A673 (cell line): ENCODE data around the gene PDLIM4. TPM values are rescaled to one million over a fixed set of nuclear protein-coding genes. Genes with fewer than 3 reads are reported as not detected.

ENCODE experiments used
- BruUV-seq: library from RNA; stranded (reverse); fragments of 400-500 nt; replicated peaks from 2 replicates; lab custom pipeline; 2021; lab: Mats Ljungman, UMichigan
- CTCF ChIA-PET: fragments of 300-600 bp; sonication (Branson Sonifier 250); formaldehyde crosslinking; loops from one replicate; lab custom pipeline; 2022; ENCODE audit warnings: antibody characterized with exemption; lab: Charles Lee
- POLR2A ChIA-PET: fragments of 300-600 bp; sonication (Branson Sonifier 250); formaldehyde crosslinking; loops from one replicate; lab custom pipeline; 2022; ENCODE audit warnings: antibody characterized with exemption; ENCODE audit not compliant: low non-redundant PET; lab: Charles Lee
- DNase-seq: peaks from one replicate; pipeline ENCODE4 v3.0.0-alpha.2; 2015; ENCODE audit warnings: low spot score
- H3K27ac ChIP-seq: fragments of 200-600 bp; sonication (generic); 2 replicates; pipeline ENCODE4 v1.5.1; 2016; ENCODE audit warnings: mixed run types, low read depth, mild to moderate bottlenecking, mixed read lengths, antibody characterized with exemption, low read length; ENCODE audit not compliant: poor library complexity, severe bottlenecking
- H3K27me3 ChIP-seq: fragments of 200-600 bp; sonication (generic); replicated peaks from 2 replicates; pipeline ENCODE4 v1.6.1; 2017; ENCODE audit warnings: mixed run types, low read depth, mild to moderate bottlenecking, mixed read lengths, antibody characterized with exemption, low read length; ENCODE audit not compliant: insufficient read depth, poor library complexity
- H3K36me3 ChIP-seq: fragments of 200-600 bp; sonication (generic); 2 replicates; pipeline ENCODE4 v1.6.1; 2016; ENCODE audit warnings: mixed run types, mild to moderate bottlenecking, mixed read lengths, antibody characterized with exemption, low read length; ENCODE audit not compliant: insufficient read depth, poor library complexity, severe bottlenecking
- H3K4me1 ChIP-seq: fragments of 200-600 bp; sonication (generic); 2 replicates; pipeline ENCODE4 v1.6.1; 2017; ENCODE audit warnings: mixed run types, mild to moderate bottlenecking, mixed read lengths, antibody characterized with exemption, low read length; ENCODE audit not compliant: insufficient read depth, poor library complexity, severe bottlenecking
- H3K4me3 ChIP-seq: fragments of 200-600 bp; sonication (generic); 2 replicates; pipeline ENCODE4 v1.5.1; 2016; ENCODE audit warnings: low read depth, mixed run types, mild to moderate bottlenecking, mixed read lengths, low read length; ENCODE audit not compliant: poor library complexity, severe bottlenecking
- H3K9me3 ChIP-seq: fragments of 200-600 bp; sonication (generic); 2 replicates; pipeline ENCODE4 v1.6.1; 2016; ENCODE audit warnings: mixed run types, low read depth, mild to moderate bottlenecking, mixed read lengths, antibody characterized with exemption, low read length; ENCODE audit not compliant: poor library complexity, severe bottlenecking
- EZH2 ChIP-seq: fragments of 200-600 bp; sonication (generic); IDR thresholded peaks from 2 replicates; pipeline ENCODE4 v1.6.1; 2017; ENCODE audit warnings: borderline replicate concordance, low read depth, mild to moderate bottlenecking, mixed read lengths, antibody characterized with exemption, low read length; ENCODE audit not compliant: poor library complexity, severe bottlenecking
- intact Hi-C: fragments of 100-400 bp; cut with micrococcal nuclease; formaldehyde crosslinking; loops from one replicate; pipeline ENCODE4 v1.10.0; 2022; ENCODE audit not compliant: unreplicated experiment
- total RNA-seq: library from RNA; stranded (reverse); gene quantifications from 2 replicates; pipeline ENCODE4 v1.2.3, GENCODE V29; 2021
- TF ChIP-seq, protein P1 (sequence below): fragments of 300-800, 200-600 bp; sonication (generic); conservative IDR thresholded peaks from 2 replicates; pipeline ENCODE4 v1.5.1; 2017; ENCODE audit warnings: low read depth, mild to moderate bottlenecking, antibody characterized with exemption, low read length, moderate library complexity, mixed read lengths

The PDLIM4 gene
- total RNA-seq, 1 experiment from 2014 or later: 6.0 TPM

DNA sequence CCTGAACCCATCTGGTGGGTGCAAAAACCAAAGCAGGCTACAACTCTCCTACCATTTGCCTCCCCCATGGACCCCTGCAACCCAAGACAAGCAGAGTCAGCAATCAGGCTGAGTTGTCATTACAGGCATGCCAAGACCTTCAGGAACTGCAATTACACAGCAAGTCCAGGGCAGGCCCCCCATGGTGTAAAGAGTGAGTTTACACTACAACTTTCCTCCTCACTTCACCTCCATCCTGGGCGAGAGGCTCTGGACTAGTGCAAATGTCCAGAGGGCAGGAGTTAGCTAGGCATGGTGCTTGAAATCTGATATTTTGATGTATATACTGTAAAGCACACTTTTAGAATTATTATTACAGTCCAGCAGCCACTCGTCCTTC lies 22.8 kb upstream of the PDLIM4 start:
- Histone ChIP-seq H3K4me3 (no peak overlapping the region), H3K36me3 (no peaks in the 10 kb centered on the region), H3K4me1 (no peaks in the 10 kb centered on the region), H3K27ac (no peak overlapping the region), H3K27me3 (no peaks in the 10 kb centered on the region), H3K9me3 (no peaks in the 10 kb centered on the region)
- BruUV-seq: no TSS peak
- DNase-seq: no peak
- intact Hi-C loops: loop anchor here (5.0 kb wide), 1 partner anchor 268 kb away; no protein-coding TSS in a partner anchor
- ChIA-PET POLR2A (no interaction called here), CTCF (no interaction called here)
- no peak for TF ChIP-seq EZH2

DNA sequence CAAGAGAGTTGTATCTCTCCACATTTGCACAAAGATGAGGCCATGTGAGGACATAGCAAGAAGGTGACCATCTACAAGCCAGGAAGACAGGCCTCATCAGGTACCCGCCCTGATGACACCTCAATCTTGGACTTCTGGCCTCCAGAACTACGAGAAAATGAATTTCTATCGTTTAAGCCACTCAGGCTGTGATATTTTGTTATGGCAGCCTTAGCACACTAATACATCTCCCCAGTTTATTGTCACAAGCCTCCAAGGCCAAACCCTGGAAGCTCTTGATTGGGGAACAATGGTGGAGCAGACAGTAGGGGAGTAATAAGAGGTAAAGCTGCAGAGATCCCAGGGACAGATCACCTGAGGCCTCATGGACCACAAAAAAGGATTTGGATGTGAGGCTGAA lies 22.2 kb upstream of the PDLIM4 start:
- no peak for DNase-seq
- intact Hi-C loops: loop anchor here (5.0 kb wide), 1 partner anchor 267 kb away; no protein-coding TSS in a partner anchor
- ChIA-PET CTCF (no interaction called here), POLR2A (no interaction called here)
- Histone ChIP-seq H3K36me3 (no peaks in the 10 kb centered on the region), H3K27me3 (no peaks in the 10 kb centered on the region), H3K4me3 (no peak overlapping the region), H3K27ac (no peak overlapping the region), H3K4me1 (no peaks in the 10 kb centered on the region), H3K9me3 (no peaks in the 10 kb centered on the region)
- no peak for TF ChIP-seq EZH2
- TF ChIP-seq, protein P1, sequence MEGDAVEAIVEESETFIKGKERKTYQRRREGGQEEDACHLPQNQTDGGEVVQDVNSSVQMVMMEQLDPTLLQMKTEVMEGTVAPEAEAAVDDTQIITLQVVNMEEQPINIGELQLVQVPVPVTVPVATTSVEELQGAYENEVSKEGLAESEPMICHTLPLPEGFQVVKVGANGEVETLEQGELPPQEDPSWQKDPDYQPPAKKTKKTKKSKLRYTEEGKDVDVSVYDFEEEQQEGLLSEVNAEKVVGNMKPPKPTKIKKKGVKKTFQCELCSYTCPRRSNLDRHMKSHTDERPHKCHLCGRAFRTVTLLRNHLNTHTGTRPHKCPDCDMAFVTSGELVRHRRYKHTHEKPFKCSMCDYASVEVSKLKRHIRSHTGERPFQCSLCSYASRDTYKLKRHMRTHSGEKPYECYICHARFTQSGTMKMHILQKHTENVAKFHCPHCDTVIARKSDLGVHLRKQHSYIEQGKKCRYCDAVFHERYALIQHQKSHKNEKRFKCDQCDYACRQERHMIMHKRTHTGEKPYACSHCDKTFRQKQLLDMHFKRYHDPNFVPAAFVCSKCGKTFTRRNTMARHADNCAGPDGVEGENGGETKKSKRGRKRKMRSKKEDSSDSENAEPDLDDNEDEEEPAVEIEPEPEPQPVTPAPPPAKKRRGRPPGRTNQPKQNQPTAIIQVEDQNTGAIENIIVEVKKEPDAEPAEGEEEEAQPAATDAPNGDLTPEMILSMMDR: no peak
- no TSS peak for BruUV-seq

DNA sequence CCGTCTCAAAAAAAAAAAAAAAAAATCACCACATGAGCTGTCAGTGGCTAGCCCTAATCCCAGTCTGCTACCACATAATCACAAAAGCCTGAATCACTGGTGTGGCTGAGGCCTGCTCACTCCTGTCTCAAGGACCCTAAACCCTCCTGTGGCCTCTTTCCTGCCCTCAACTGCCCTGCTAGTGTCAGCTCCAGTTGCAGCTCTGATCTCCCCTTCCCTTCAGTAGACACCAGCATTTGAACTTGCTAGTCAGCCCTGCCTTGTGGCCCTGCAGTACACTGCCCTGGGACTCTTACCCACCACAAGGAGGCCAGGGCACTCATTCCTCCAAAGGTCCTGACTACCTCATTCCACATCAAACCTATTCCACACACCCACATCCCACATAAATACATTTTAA lies 20.4 kb upstream of the PDLIM4 start:
- no peak for DNase-seq
- intact Hi-C loops: loop anchor here (5.0 kb wide), 1 partner anchor 265 kb away; no protein-coding TSS in a partner anchor
- no TSS peak for BruUV-seq
- Histone ChIP-seq H3K4me1 (no peaks in the 10 kb centered on the region), H3K4me3 (no peak overlapping the region), H3K36me3 (no peaks in the 10 kb centered on the region), H3K27me3 (no peaks in the 10 kb centered on the region), H3K27ac (no peak overlapping the region), H3K9me3 (no peaks in the 10 kb centered on the region)
- ChIA-PET CTCF (interaction anchor here (1.1 kb wide), 1 partner anchor 149 kb away, joined by 3 read pairs; no protein-coding TSS in a partner anchor), POLR2A (no interaction called here)
- TF ChIP-seq, protein P1: no peak
- no peak for TF ChIP-seq EZH2

DNA sequence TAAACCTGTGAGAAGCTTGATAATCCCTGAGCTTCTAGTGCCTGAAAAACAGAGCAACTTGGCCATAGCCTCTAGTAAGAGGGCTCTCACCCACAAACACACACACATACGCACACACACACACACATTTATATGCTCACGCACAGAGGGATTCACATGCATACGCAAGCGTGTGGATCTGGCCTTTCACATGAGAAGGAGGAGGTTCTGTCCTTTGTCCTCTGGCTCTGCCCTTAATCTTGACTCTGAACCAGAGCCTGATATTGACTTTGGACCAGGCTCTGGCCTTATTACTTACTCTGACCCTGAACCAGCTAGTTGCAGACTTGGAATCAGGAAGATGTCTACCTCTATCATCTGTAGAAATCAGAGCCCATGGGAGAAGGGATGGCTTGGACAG lies 19.8 kb upstream of the PDLIM4 start:
- TF ChIP-seq, protein P1: no peak
- no peak for TF ChIP-seq EZH2
- intact Hi-C loops: loop anchor here (5.0 kb wide), 1 partner anchor 265 kb away; no protein-coding TSS in a partner anchor
- no peak overlapping the region for H3K4me3 ChIP-seq
- no peaks in the 10 kb centered on the region for H3K36me3 ChIP-seq
- H3K4me1 ChIP-seq: no peaks in the 10 kb centered on the region
- no peaks in the 10 kb centered on the region for H3K27me3 ChIP-seq
- no peak for DNase-seq
- no peaks in the 10 kb centered on the region for H3K9me3 ChIP-seq
- BruUV-seq: no TSS peak
- no peak overlapping the region for H3K27ac ChIP-seq
- ChIA-PET CTCF (interaction anchor here (0.5 to 1.8 kb wide), 7 partner anchors 10 to 1005 kb away, joined by 3 to 11 read pairs (median 4); partner anchors contain the start of gene P4HA2), POLR2A (no interaction called here)
